ENCODE results near the gene PROX1. TPM values are rescaled to one million over a fixed set of nuclear protein-coding genes. Genes with fewer than 3 reads are reported as not detected.

Gene PROX1
- total RNA-seq, 1 donor from 2014 or later = 4.8 TPM

DNA sequence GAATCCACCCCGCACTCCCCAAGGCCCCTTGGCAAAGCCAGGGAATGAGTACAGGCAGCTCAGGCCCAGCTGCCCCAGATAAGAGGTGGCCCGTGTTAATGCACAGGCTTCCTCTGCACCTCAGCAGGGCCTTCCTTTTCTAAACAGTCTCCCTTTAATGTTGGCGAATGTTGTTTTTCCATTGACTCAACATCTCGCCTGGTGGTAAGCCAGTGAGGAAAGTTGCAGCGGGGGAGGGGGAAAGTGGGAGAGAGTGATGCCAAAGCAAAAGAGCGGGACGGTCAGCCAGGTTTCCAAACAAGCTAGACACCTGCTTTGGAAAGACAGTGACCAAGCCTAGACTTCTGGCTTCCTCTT lies 10.3 kb upstream of the PROX1 start:
- Mint-ChIP-seq H3K4me1 (ENCODE audit: low read depth, unreplicated experiment) (peaks cover 15% of the 10 kb centered on the region), H3K36me3 (ENCODE audit: low read depth, unreplicated experiment) (peaks cover 3% of the 10 kb centered on the region), H3K4me3 (ENCODE audit: unreplicated experiment) (no peak overlapping the region), H3K9me3 (ENCODE audit: unreplicated experiment) (peaks cover 7% of the 10 kb centered on the region), H3K27ac (ENCODE audit: unreplicated experiment) (peak overlapping the region; percentile 6), H3K27me3 (ENCODE audit: low read depth, unreplicated experiment) (peaks cover 61% of the 10 kb centered on the region)
- no peak for TF ChIP-seq EZH2 (IDR thresholded peaks at IDR 0.05; ENCODE audit: insufficient read depth, low read length)
- TF ChIP-seq, protein P1, sequence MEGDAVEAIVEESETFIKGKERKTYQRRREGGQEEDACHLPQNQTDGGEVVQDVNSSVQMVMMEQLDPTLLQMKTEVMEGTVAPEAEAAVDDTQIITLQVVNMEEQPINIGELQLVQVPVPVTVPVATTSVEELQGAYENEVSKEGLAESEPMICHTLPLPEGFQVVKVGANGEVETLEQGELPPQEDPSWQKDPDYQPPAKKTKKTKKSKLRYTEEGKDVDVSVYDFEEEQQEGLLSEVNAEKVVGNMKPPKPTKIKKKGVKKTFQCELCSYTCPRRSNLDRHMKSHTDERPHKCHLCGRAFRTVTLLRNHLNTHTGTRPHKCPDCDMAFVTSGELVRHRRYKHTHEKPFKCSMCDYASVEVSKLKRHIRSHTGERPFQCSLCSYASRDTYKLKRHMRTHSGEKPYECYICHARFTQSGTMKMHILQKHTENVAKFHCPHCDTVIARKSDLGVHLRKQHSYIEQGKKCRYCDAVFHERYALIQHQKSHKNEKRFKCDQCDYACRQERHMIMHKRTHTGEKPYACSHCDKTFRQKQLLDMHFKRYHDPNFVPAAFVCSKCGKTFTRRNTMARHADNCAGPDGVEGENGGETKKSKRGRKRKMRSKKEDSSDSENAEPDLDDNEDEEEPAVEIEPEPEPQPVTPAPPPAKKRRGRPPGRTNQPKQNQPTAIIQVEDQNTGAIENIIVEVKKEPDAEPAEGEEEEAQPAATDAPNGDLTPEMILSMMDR (IDR thresholded peaks at IDR 0.05; ENCODE audit: insufficient read depth, low read depth, low read length) = no peak
- Histone ChIP-seq H3K36me3 (ENCODE audit: insufficient read depth, low read length) (no peaks in the 10 kb centered on the region), H4K20me1 (ENCODE audit: insufficient read depth, low read length) (no peaks in the 10 kb centered on the region), H3K9ac (ENCODE audit: low read length) (no peak overlapping the region), H3K4me3 (ENCODE audit: insufficient read depth, low read depth, low read length) (no peak overlapping the region), H3K4me1 (ENCODE audit: insufficient read depth, low read length) (peaks cover 12% of the 10 kb centered on the region), H3K4me2 (ENCODE audit: low read length) (no peak overlapping the region), H3K27ac (ENCODE audit: low read depth, low read length) (no peak overlapping the region), H3K9me3 (ENCODE audit: insufficient read depth, low read depth, low read length) (no peaks in the 10 kb centered on the region), H3K27me3 (ENCODE audit: insufficient read depth, low read length) (peaks cover 23% of the 10 kb centered on the region), H2AFZ (ENCODE audit: low read depth, low read length) (no peak overlapping the region), H3K79me2 (ENCODE audit: insufficient read depth, low read length) (no peaks in the 10 kb centered on the region)
- FAIRE-seq (no peak), DNase-seq (ENCODE audit: low read depth) (no peak)

DNA sequence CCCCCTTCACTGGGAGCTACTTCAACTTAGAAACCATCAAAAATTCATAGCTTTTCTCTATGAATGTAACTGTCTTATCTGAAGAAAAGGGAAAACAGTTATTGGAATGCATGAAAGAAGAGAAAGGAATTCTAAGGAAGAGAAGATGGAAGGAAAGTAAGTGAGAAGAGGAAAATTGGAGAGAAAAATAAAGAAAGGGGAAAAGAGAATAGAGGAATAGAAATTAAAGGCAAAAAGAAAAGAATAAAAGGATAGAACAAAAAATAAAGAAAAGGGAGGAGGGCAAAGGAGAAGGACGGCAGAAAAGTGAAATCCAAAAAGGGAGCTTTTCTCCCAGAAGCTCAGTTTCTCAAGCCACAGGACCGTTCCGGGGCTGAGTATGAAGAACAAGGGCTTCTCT lies 9.9 kb upstream of the PROX1 start:
- peaks cover 5% of the 10 kb centered on the region for H3K9me3 Mint-ChIP-seq (ENCODE audit: unreplicated experiment)
- H3K9ac ChIP-seq (ENCODE audit: low read length) = no peak overlapping the region
- no peak overlapping the region for H2AFZ ChIP-seq (ENCODE audit: low read depth, low read length)
- no peaks in the 10 kb centered on the region for H3K36me3 ChIP-seq (ENCODE audit: insufficient read depth, low read length)
- no peak overlapping the region for H3K4me3 ChIP-seq (ENCODE audit: insufficient read depth, low read depth, low read length)
- H3K27me3 Mint-ChIP-seq (ENCODE audit: low read depth, unreplicated experiment) = peaks cover 61% of the 10 kb centered on the region
- no peak overlapping the region for H3K4me3 Mint-ChIP-seq (ENCODE audit: unreplicated experiment)
- peaks cover 24% of the 10 kb centered on the region for H3K27me3 ChIP-seq (ENCODE audit: insufficient read depth, low read length)
- H3K79me2 ChIP-seq (ENCODE audit: insufficient read depth, low read length) = no peaks in the 10 kb centered on the region
- H3K27ac Mint-ChIP-seq (ENCODE audit: unreplicated experiment) = no peak overlapping the region
- FAIRE-seq = no peak
- peaks cover 3% of the 10 kb centered on the region for H3K36me3 Mint-ChIP-seq (ENCODE audit: low read depth, unreplicated experiment)
- peaks cover 14% of the 10 kb centered on the region for H3K4me1 ChIP-seq (ENCODE audit: insufficient read depth, low read length)
- TF ChIP-seq EZH2 (IDR thresholded peaks at IDR 0.05; ENCODE audit: insufficient read depth, low read length) = no peak
- TF ChIP-seq, protein P1 (IDR thresholded peaks at IDR 0.05; ENCODE audit: insufficient read depth, low read depth, low read length) = no peak
- no peaks in the 10 kb centered on the region for H4K20me1 ChIP-seq (ENCODE audit: insufficient read depth, low read length)
- peaks cover 11% of the 10 kb centered on the region for H3K4me1 Mint-ChIP-seq (ENCODE audit: low read depth, unreplicated experiment)
- DNase-seq (ENCODE audit: low read depth) = no peak
- no peaks in the 10 kb centered on the region for H3K9me3 ChIP-seq (ENCODE audit: insufficient read depth, low read depth, low read length)
- H3K27ac ChIP-seq (ENCODE audit: low read depth, low read length) = no peak overlapping the region
- H3K4me2 ChIP-seq (ENCODE audit: low read length) = no peak overlapping the region

- H3K79me2 ChIP-seq (ENCODE audit: insufficient read depth, low read length) = no peaks in the 10 kb centered on the region
- H3K4me2 ChIP-seq (ENCODE audit: low read length) = peak overlapping the region; percentile 5
- H3K4me3 ChIP-seq (ENCODE audit: insufficient read depth, low read depth, low read length) = no peak overlapping the region
- no peaks in the 10 kb centered on the region for H3K36me3 ChIP-seq (ENCODE audit: insufficient read depth, low read length)
- no peaks in the 10 kb centered on the region for H4K20me1 ChIP-seq (ENCODE audit: insufficient read depth, low read length)
- Mint-ChIP-seq H3K27me3 (ENCODE audit: low read depth, unreplicated experiment) (peaks cover 81% of the 10 kb centered on the region), H3K4me1 (ENCODE audit: low read depth, unreplicated experiment) (peaks cover 3% of the 10 kb centered on the region), H3K36me3 (ENCODE audit: low read depth, unreplicated experiment) (peaks cover 3% of the 10 kb centered on the region), H3K9me3 (ENCODE audit: unreplicated experiment) (peaks cover 5% of the 10 kb centered on the region), H3K27ac (ENCODE audit: unreplicated experiment) (no peak overlapping the region), H3K4me3 (ENCODE audit: unreplicated experiment) (no peak overlapping the region)
- peaks cover 45% of the 10 kb centered on the region for H3K27me3 ChIP-seq (ENCODE audit: insufficient read depth, low read length)
- H3K27ac ChIP-seq (ENCODE audit: low read depth, low read length) = no peak overlapping the region
- FAIRE-seq (no peak), DNase-seq (ENCODE audit: low read depth) (no peak)
- H2AFZ ChIP-seq (ENCODE audit: low read depth, low read length) = peak overlapping the region; percentile 18
- TF ChIP-seq EZH2 (IDR thresholded peaks at IDR 0.05; ENCODE audit: insufficient read depth, low read length) = no peak
- TF ChIP-seq, protein P1 (IDR thresholded peaks at IDR 0.05; ENCODE audit: insufficient read depth, low read depth, low read length) = no peak
- H3K9ac ChIP-seq (ENCODE audit: low read length) = no peak overlapping the region
- peaks cover 16% of the 10 kb centered on the region for H3K4me1 ChIP-seq (ENCODE audit: insufficient read depth, low read length)
- no peaks in the 10 kb centered on the region for H3K9me3 ChIP-seq (ENCODE audit: insufficient read depth, low read depth, low read length)
These were observed 7.8 kb upstream of the PROX1 start for GRCh38 chr1:213979751-213980586.
